ENCODE measurements around the gene MUC5B. TPM values are rescaled to one million over a fixed set of nuclear protein-coding genes. Genes with fewer than 3 reads are reported as not detected.
A peak's percentile ranks its signal among the peaks of the same experiment; 100 is the strongest.

Gene MUC5B
- total RNA-seq, 1 donor from 2014 or later, result not detected

- no peak for DNase-seq (ENCODE audit: low read depth)
These were observed 72.2 kb downstream of the MUC5B start for GRCh38 chr11:1295086-1295485.

- DNase-seq (ENCODE audit: low read depth), result no peak
These were observed 72.7 kb downstream of the MUC5B start for GRCh38 chr11:1295591-1295990.

- DNase-seq (ENCODE audit: low read depth), result no peak
These were observed 73.4 kb downstream of the MUC5B start for GRCh38 chr11:1296287-1296686.

GRCh38 chr11:1297011-1297575 lies 74.2 kb downstream of the MUC5B start:
- DNase-seq (ENCODE audit: low read depth), result no peak

- peak; percentile 28 for DNase-seq (ENCODE audit: low read depth)
These were observed 75.0 kb downstream of the MUC5B start for GRCh38 chr11:1297576-1298473.

GRCh38 chr11:1298695-1299492 lies 76.0 kb downstream of the MUC5B start:
- peak; percentile 55 for DNase-seq (ENCODE audit: low read depth)

- DNase-seq (ENCODE audit: low read depth), result no peak
These were observed 76.8 kb downstream of the MUC5B start for GRCh38 chr11:1299621-1300020.

- no peak for DNase-seq (ENCODE audit: low read depth)
These were observed 77.3 kb downstream of the MUC5B start for GRCh38 chr11:1300121-1300520.

GRCh38 chr11:1300569-1301187 lies 77.8 kb downstream of the MUC5B start:
- no peak for DNase-seq (ENCODE audit: low read depth)

GRCh38 chr11:1301220-1302000 lies 78.5 kb downstream of the MUC5B start:
- DNase-seq (ENCODE audit: low read depth), result no peak

GRCh38 chr11:1302041-1302460 lies 79.2 kb downstream of the MUC5B start:
- no peak for DNase-seq (ENCODE audit: low read depth)

GRCh38 chr11:1302461-1303125 lies 79.7 kb downstream of the MUC5B start:
- no peak for DNase-seq (ENCODE audit: low read depth)

GRCh38 chr11:1303126-1303821 lies 80.4 kb downstream of the MUC5B start:
- no peak for DNase-seq (ENCODE audit: low read depth)

GRCh38 chr11:1303973-1304372 lies 81.1 kb downstream of the MUC5B start:
- DNase-seq (ENCODE audit: low read depth), result no peak

- DNase-seq (ENCODE audit: low read depth), result no peak
These were observed 81.5 kb downstream of the MUC5B start for GRCh38 chr11:1304380-1304779.

- no peak for DNase-seq (ENCODE audit: low read depth)
These were observed 82.2 kb downstream of the MUC5B start for GRCh38 chr11:1305063-1305495.

- no peak for DNase-seq (ENCODE audit: low read depth)
These were observed 82.7 kb downstream of the MUC5B start for GRCh38 chr11:1305501-1306056.

GRCh38 chr11:1306186-1307162 lies 83.6 kb downstream of the MUC5B start:
- no peak for DNase-seq (ENCODE audit: low read depth)
